ENCODE data around the gene PHYKPL. TPM values are rescaled to one million over a fixed set of nuclear protein-coding genes. Genes with fewer than 3 reads are reported as not detected.

Gene PHYKPL
- total RNA-seq, 1 donor from 2014 or later = 77.8 TPM

GRCh38 chr5:178210686-178211085 is 21.9 kb downstream of the PHYKPL start:
- no peak for DNase-seq (ENCODE audit: extremely low spot score in 2 of 2)
- no peaks in the 10 kb centered on the region for H3K27me3 ChIP-seq
- no peak overlapping the region for H3K27ac ChIP-seq
- H3K4me3 ChIP-seq = no peak overlapping the region
- intact Hi-C loops (cut with DNase I) = no loop called here
- peaks cover 40% of the 10 kb centered on the region for H3K4me1 ChIP-seq
- H3K9me3 ChIP-seq = no peaks in the 10 kb centered on the region
- TF ChIP-seq CTCF (IDR thresholded peaks at IDR 0.05) = no peak
- H3K36me3 ChIP-seq = peaks cover 4 to 91% of the 10 kb centered on the region in 2 donors

GRCh38 chr5:178210073-178210535 is 22.5 kb downstream of the PHYKPL start:
- Histone ChIP-seq H3K36me3 (peaks cover 4 to 86% of the 10 kb centered on the region in 2 donors), H3K9me3 (no peaks in the 10 kb centered on the region), H3K4me3 (no peak overlapping the region), H3K4me1 (peaks cover 38% of the 10 kb centered on the region), H3K27me3 (no peaks in the 10 kb centered on the region), H3K27ac (no peak overlapping the region)
- intact Hi-C loops (cut with DNase I) = no loop called here
- DNase-seq (ENCODE audit: extremely low spot score in 2 of 2) = no peak
- TF ChIP-seq POLR2A (IDR thresholded peaks at IDR 0.05) (no peak), CTCF (IDR thresholded peaks at IDR 0.05) (no peak)

GRCh38 chr5:178209334-178210072 is 23.1 kb downstream of the PHYKPL start:
- Histone ChIP-seq H3K27ac (no peak overlapping the region), H3K9me3 (no peaks in the 10 kb centered on the region), H3K36me3 (peaks cover 4 to 81% of the 10 kb centered on the region in 2 donors), H3K4me3 (no peak overlapping the region), H3K4me1 (peaks cover 34% of the 10 kb centered on the region), H3K27me3 (no peaks in the 10 kb centered on the region)
- DNase-seq (ENCODE audit: extremely low spot score in 2 of 2) = no peak
- intact Hi-C loops (cut with DNase I) = no loop called here
- TF ChIP-seq CTCF (IDR thresholded peaks at IDR 0.05) (no peak), POLR2AphosphoS5 (IDR thresholded peaks at IDR 0.05; ENCODE audit: insufficient read depth in 1 of 2, low read depth in 1 of 2) (no peak), POLR2A (IDR thresholded peaks at IDR 0.05) (no peak)

- H3K27ac ChIP-seq = no peak overlapping the region
- no peak overlapping the region for H3K4me3 ChIP-seq
- TF ChIP-seq CTCF (IDR thresholded peaks at IDR 0.05) = no peak
- TF ChIP-seq POLR2AphosphoS5 (IDR thresholded peaks at IDR 0.05; ENCODE audit: insufficient read depth in 1 of 2, low read depth in 1 of 2) = no peak
- no peak for TF ChIP-seq POLR2A (IDR thresholded peaks at IDR 0.05)
- H3K36me3 ChIP-seq = peaks cover 4 to 73% of the 10 kb centered on the region in 2 donors
- H3K27me3 ChIP-seq = no peaks in the 10 kb centered on the region
- intact Hi-C loops (cut with DNase I) = no loop called here
- no peaks in the 10 kb centered on the region for H3K9me3 ChIP-seq
- no peak for DNase-seq (ENCODE audit: extremely low spot score in 2 of 2)
- H3K4me1 ChIP-seq = peaks cover 37% of the 10 kb centered on the region
Measured at GRCh38 chr5:178208540-178209227, 23.9 kb downstream of the PHYKPL start.

- intact Hi-C loops (cut with DNase I) = no loop called here
- DNase-seq (ENCODE audit: extremely low spot score in 2 of 2) = no peak
- Histone ChIP-seq H3K27ac (no peak overlapping the region), H3K27me3 (no peaks in the 10 kb centered on the region), H3K36me3 (peaks cover 4 to 66% of the 10 kb centered on the region in 2 donors), H3K9me3 (no peaks in the 10 kb centered on the region), H3K4me1 (peaks cover 39% of the 10 kb centered on the region), H3K4me3 (no peak overlapping the region)
- no peak for TF ChIP-seq POLR2A (IDR thresholded peaks at IDR 0.05)
- TF ChIP-seq CTCF (IDR thresholded peaks at IDR 0.05) = no peak
- TF ChIP-seq POLR2AphosphoS5 (IDR thresholded peaks at IDR 0.05; ENCODE audit: insufficient read depth in 1 of 2, low read depth in 1 of 2) = no peak
Measured at GRCh38 chr5:178207917-178208280, 24.7 kb downstream of the PHYKPL start.
